NCI-H510A (cell line): ENCODE data around the gene SGK1.
"Not testable (repeated sequence)": the region's sequence is repeated elsewhere in the genome, so short reads cannot be mapped to it uniquely, and the experiment has no call there.

Experiments used
- DNase-seq: peaks from one replicate; lab custom pipeline; 2025; lab: John Stamatoyannopoulos, UW

Gene SGK1

GRCh38 chr6:134304381-134304780 is 13.5 kb downstream of the SGK1 start:
- not testable (repeated sequence) for DNase-seq

GRCh38 chr6:134303891-134304290 is 14.0 kb downstream of the SGK1 start:
- no peak for DNase-seq

- DNase-seq = no peak
Measured at GRCh38 chr6:134299236-134299635, 18.7 kb downstream of the SGK1 start.

GRCh38 chr6:134296762-134297161 is 21.1 kb downstream of the SGK1 start:
- no peak for DNase-seq

- DNase-seq = no peak
Measured at GRCh38 chr6:134295953-134296553, 21.9 kb downstream of the SGK1 start.

GRCh38 chr6:134293659-134294161 is 24.2 kb downstream of the SGK1 start:
- no peak for DNase-seq

GRCh38 chr6:134291156-134291555 is 26.8 kb downstream of the SGK1 start:
- no peak for DNase-seq

- no peak for DNase-seq
Measured at GRCh38 chr6:134289204-134289575, 28.7 kb downstream of the SGK1 start.

- no peak for DNase-seq
Measured at GRCh38 chr6:134288538-134289203, 29.2 kb downstream of the SGK1 start.

- no peak for DNase-seq
Measured at GRCh38 chr6:134287859-134288537, 29.9 kb downstream of the SGK1 start.

- DNase-seq = no peak
Measured at GRCh38 chr6:134282816-134283215, 35.1 kb downstream of the SGK1 start.

- no peak for DNase-seq
Measured at GRCh38 chr6:134281388-134281787, 36.5 kb downstream of the SGK1 start.

- no peak for DNase-seq
Measured at GRCh38 chr6:134278000-134278399, 39.9 kb downstream of the SGK1 start.

GRCh38 chr6:134276891-134277377 is 41.0 kb downstream of the SGK1 start:
- DNase-seq = not testable (repeated sequence)

GRCh38 chr6:134272374-134272773 is 45.5 kb downstream of the SGK1 start:
- no peak for DNase-seq

GRCh38 chr6:134267917-134268361 is 50.0 kb downstream of the SGK1 start:
- peak; percentile 38 for DNase-seq

- DNase-seq = no peak
Measured at GRCh38 chr6:134266776-134267175, 51.1 kb downstream of the SGK1 start.

- DNase-seq = no peak
Measured at GRCh38 chr6:134261766-134262165, 56.1 kb downstream of the SGK1 start.

- no peak for DNase-seq
Measured at GRCh38 chr6:134258849-134259306, 59.0 kb downstream of the SGK1 start.

GRCh38 chr6:134257516-134257915 is 60.4 kb downstream of the SGK1 start:
- no peak for DNase-seq

GRCh38 chr6:134256862-134257261 is 61.0 kb downstream of the SGK1 start:
- DNase-seq = no peak

GRCh38 chr6:134255280-134255679 is 62.6 kb downstream of the SGK1 start:
- DNase-seq = not testable (repeated sequence)

GRCh38 chr6:134254118-134254517 is 63.8 kb downstream of the SGK1 start:
- DNase-seq = no peak
